HG02610 (cell line): ENCODE data around the gene CS.
"Not testable (repeated sequence)": the region's sequence is repeated elsewhere in the genome, so short reads cannot be mapped to it uniquely, and the experiment has no call there.

Experiments used
- ATAC-seq: cut with Tn5 transposase; IDR thresholded peaks from one replicate; pipeline ENCODE4 v1.9.1; 2021; ENCODE audit warnings: mild to moderate bottlenecking, moderate library complexity; ENCODE audit not compliant: unreplicated experiment

Gene CS

GRCh38 chr12:56282579-56282978, 17.6 kb downstream of the CS start:
- no peak for ATAC-seq

DNA sequence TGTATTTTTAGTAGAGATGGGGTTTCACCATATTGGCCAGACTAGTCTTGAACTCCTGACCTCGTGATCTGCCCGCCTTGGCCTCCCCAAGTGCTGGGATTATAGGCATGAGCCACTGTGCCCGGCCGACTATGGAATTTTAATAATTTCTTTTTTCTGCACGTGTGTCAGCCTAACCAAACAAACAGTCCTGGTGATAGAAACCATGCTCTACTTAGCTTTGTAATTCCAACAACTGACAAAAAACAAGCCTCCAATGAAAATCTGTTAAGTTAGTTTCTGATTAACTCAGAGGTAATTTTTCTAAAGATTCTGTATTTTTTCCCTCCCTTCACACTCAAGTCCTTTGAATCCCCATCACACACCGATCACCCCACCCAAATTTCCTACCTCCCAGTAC, 18.1 kb downstream of the CS start:
- no peak for ATAC-seq

DNA sequence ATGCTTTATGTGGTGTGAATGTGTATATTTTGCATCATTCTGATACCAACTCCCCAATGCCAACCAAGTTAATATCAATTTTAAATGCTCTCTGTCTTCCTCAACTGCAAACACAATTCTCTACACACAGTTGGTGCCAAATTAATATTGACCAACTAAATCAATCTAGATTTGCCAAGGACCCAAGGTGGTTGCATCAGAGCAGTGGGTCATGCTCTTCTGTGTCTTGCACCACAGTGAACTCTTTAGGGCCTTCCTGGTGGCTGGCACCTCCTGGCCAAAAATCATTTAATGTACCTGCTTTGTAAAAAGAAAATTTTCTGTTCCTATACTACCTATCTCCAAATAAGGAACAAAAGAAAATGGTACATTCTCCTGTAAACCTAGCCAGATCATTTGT, 19.3 kb downstream of the CS start:
- no peak for ATAC-seq

DNA sequence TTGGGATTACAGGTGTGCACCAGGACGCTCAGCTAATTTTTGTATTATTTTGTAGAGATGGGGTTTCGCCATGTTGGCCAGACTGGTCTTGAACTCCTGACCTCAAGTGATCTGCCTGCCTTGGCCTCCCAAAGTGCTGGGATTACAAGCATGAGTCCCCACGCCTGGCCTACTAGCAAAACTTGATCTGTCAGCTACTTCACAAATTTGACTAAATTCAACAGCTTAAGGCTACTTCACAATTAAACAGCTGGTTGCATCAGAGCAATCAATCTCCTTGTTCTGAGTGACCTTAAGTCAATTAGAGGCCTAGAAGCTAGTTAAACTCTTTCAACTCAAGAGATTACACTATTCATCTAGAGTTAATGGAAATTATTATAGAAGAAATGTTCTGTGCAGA, 21.2 kb downstream of the CS start:
- ATAC-seq: no peak

DNA sequence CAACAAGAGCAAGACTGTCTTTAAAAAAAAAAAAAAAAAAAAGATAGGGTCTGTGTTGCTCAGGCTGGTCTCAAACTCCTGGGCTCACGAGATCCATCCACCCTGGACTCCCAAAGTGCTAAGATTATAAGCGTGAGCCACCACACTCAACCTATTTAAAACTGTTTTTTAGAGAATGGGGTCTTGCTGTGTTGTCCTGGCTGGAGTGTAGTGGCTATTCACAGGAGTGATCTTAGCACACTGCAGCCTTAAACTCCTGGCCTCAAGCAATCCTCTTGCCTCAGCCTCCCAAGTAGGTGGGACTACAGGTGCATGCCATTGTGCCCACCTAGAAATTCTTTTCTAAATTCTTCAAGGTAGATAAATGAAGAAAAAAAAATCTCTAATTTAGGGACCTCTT, 25.8 kb downstream of the CS start:
- ATAC-seq: no peak

GRCh38 chr12:56272468-56272867, 27.7 kb downstream of the CS start:
- ATAC-seq: not testable (repeated sequence)

DNA sequence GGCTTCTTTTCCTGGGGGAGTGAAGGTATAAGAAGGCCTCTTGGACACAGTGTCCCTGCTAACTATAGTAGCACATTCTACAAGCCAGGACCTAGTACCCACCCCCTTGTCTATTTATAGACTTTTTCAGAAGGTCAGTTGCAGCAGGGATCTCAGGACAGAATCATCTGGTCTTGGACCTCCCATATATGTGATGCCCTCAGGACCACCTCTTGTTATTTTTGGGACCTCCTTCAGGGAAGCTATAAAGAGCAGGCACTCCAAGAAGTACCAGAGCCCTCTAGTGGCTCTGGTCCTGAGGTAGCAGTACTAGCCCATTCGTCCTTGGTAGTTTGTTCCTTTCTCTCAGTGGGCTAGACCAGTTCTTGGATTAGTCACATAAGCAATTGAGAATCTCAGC, 29.1 kb downstream of the CS start:
- ATAC-seq: no peak

GRCh38 chr12:56267443-56268071, 32.6 kb downstream of the CS start:
- no peak for ATAC-seq

DNA sequence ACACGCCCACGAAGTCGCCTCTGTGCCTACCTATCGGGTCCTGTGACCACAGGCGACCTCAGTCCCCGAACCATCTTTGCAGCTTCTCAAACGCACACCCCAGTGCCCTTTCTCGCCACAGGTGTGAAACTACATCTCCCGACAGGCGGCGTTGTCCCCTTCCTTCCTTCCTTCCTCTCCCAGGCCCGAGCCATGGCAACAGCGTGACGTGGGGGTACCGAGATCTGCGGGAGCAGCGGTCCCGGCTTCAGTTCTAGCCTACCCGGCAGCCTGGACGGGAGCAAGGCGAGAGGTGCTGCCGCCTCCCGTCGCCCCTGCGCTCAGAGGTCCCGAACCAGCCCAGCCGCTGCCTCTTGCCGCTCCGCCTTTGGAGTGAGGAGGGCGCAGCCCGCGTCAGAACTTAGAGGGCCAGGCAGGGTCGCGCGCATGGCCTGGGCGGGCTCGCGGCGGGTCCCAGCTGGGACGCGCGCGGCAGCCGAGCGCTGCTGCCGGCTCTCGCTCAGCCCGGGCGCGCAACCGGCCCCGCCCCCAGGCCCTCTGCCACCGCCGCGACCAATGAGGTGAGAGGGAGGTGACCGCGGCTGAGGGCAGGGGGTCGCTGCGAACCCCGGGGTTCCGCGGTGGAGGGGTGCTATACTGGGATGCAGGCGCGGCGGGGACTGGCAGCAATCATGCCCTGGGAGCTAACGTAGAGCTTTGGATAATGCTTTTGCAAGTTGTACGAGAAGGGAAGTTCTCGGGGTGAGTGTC, 33.3 kb downstream of the CS start, which contains the start of gene COQ10A:
Gene COQ10A, plus strand, starts transcription at position 250 of the 750 bp plus-strand sequence. Its CDS starts 177 bp downstream, at position 427.
- ATAC-seq: peak; percentile 91

DNA sequence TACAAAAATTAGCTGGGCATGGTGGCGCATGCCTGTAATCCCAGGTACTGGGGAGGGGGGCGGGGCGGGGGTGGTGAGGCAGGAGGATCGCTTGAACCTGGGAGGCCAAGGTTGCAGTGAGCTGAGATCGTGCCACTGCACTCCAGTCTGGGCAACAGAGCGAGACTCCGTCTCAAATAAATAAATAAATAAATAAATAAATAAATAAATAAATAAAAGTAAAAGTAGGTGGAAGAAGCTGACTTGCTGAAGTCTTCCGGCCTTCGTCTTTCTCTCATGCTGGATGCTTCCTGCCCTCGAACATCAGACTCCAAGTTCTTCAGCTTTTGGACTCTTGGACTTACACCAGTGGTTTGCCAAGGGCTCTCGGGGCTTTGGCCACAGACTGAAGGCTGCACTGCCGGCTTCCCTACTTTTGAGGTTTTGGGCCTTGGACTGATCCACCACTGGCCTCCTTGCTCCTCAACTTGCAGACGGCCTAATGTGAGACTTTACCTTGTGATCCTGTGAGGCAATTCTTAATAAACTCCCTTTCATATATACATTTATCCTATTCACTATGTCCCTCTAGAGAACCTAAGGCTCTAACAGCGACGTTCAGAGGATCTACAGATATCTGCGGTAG, 34.0 kb downstream of the CS start:
- ATAC-seq: not testable (repeated sequence)

DNA sequence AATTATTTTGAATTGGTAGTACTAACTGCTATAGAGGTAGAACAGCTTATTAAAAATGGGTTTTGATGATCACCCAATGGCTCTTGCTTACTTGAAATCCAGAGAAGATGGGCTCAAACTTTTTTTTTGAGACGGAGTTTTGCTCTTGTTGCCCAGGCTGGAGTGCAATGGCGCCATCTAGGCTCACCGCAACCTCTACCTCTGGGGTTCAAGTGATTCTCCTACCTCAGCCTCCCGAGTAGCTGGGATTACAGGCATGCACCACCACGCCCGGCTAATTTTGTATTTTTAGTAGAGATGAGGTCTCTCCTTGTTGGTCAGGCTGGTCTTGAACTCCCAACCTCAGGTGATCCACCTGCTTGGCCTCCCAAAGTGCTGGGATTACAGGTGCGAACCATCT, 37.2 kb downstream of the CS start:
- ATAC-seq: not testable (repeated sequence)

DNA sequence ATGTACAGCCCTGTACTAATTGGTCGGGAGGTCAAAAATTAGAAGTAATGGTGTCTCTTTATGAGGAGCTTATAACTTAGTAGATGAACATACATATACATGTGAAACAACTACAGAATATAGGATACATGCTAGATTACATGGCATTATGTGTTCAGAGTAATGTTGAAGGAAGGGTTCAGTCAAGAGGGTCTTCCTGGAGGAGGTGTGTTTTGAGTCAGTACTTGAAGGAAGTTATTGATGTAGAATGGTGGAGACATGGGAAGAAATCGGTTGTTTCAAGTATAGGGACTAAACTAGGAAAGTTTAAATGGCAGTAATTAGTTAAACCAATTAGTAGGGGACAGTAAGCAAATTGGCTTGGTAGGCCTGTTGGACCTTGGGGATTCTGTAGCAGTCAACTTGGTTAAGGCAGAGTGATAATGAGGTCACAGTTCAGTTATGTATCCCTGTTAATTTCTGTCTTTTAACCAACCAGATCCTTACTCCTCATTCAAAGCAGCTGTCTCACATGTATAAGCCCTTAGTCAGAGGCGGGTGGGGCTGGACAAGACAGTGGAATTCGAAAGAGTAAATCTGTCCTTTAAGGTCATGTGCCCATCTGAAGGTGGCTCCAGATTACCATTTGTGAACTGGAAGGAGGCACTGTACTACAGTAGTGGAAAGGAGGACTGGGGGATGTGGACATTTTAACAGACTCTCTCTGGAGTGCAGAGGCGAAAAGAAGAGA, 38.5 kb downstream of the CS start:
- no peak for ATAC-seq

DNA sequence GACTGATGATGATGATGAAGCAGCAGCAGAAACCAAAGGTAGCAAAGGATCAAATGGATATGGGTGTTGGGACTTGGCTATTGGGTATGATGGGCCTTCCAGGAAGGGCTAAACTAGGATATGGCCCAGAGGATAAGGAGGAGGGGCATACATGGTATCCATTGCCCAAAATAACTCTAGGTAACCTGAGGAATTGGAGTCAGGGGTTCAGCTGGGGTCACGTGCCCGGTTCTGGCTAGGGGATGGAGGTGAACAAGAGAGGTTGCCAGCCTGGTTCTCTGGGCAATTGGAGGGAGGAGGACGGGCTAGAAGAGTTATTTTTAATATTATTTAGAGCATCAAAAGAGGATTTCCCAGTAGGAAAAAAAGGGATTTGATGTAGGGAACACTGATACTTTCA, 39.2 kb downstream of the CS start:
- ATAC-seq: no peak

DNA sequence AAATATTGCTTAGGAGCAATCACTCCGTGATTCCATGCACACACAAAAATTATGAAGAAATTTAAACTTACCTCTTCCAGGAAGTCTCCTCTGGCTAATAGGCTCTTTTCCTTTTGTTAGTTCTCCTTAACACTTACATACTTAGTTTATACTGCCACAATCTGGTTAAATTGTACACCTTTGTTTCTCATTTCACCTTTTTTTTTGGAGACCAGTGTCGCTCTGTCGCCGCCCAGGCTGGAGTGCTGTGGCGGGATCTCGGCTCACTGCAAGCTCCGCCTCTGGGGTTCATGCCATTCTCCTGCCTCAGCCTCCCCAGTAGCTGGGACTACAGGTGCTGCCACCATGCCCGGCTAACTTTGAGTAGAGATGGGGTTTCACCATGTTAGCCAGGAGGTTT, 39.8 kb downstream of the CS start:
- ATAC-seq: no peak

GRCh38 chr12:56258820-56259183, 41.3 kb downstream of the CS start:
- no peak for ATAC-seq

DNA sequence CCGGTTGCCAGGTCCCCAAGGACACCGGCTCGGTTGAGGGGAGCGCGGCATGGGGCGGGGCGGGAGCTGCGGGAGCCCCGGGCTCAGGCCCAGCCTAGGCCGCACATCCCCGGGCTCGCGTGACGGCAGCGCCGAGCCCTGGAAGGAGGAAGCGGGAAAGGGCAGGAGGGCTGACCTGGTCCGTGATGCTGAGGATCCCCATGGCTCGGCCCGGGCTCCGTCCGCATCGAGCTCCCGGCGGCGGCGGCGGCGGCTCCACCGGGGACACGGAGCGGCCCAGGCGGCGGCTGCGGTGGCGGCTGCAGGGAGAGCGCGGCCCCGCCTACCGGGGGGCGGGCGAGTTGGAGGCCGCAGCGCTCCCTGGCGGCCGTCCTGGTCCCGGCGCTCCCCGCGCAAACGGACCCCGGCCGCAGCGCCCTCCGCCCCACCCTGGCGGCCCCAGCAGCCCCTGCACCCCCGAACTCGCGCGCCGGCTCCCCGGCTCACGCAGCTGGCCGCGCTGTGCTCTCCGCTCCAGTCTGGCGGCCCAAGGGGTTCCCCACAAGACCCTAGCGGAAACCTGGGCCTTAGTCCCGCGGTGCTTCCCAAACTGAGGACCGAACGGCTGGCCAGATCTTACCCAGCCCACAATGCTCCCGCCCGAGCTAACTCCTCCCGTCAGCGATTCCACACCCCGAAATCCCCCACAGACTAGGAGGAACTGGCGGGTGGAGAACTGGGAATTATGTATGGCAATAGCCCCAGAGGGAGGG, 41.9 kb downstream of the CS start, which contains the start of gene ANKRD52:
Gene ANKRD52, minus strand, starts transcription at position 317 of the 752 bp plus-strand sequence. Its CDS starts 115 bp downstream, at position 202.
- peak; percentile 89 for ATAC-seq

DNA sequence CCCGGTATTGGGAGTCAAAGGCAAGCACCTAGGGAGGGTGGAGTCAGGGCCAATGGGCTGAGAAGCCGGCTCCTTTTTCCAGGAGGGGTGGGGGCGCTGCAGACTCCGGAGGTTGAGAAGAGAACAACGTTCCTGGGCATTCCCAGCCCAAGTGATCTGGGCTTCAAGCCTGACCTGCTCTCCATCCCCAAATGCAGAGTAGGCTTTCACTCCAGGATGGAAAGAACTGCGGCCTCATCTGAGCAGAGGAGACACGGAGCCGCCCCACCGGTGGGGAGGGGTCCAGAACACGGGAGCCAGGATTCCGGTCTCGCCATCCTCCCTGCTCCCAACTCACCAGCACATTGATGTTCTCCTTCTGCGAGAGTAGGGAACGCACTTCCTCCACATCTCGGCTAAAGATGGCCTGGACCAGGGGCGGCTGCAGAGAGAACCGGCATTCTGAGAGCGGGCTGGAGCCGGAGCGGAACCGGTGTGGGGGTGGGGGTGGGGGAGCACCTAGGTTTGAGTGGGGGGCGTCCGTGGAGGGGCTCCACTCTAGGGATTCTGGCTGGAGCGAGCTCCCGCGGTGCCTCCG, 42.6 kb downstream of the CS start:
- ATAC-seq: peak; percentile 5

- no peak for ATAC-seq
Measured at GRCh38 chr12:56257071-56257470, 43.1 kb downstream of the CS start.

GRCh38 chr12:56256326-56256960, 43.7 kb downstream of the CS start:
- ATAC-seq: no peak

DNA sequence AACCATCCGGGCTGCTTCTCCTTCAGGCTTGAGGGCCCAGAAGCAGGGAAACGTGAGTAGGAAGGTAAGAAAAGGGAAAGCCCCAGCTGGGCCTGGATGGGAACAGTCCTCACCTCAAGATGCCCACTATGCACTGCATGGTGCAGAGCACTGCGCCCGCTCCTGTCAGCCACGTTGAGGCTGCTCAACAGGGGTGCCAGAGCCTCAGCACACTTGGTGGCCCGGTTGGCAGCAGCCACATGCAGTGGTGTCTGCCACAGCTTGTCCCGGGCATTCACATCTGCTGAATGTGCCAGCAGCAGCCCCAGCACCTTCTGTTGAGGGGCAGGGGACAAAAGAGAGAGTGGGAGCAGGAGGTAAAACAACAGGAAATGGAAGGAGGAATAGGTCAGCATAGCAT, 44.5 kb downstream of the CS start:
- ATAC-seq: no peak
